AG09319 (cell line): ENCODE data around the gene COA6.

ENCODE experiments used
- DNase-seq: peaks from one replicate; pipeline ENCODE4 v3.0.0-alpha.2; 2010; ENCODE audit warnings: low read depth; ENCODE audit errors: extremely low read depth
- CTCF ChIP-seq: IDR thresholded peaks from 2 replicates; pipeline ENCODE4 v1.5.1; 2011; ENCODE audit warnings: low read depth, mild to moderate bottlenecking, inconsistent platforms, low read length, moderate library complexity

The COA6 gene

GRCh38 chr1:234431255-234431654 is 58.0 kb downstream of the COA6 start:
- TF ChIP-seq CTCF: no peak
- DNase-seq: no peak

DNA sequence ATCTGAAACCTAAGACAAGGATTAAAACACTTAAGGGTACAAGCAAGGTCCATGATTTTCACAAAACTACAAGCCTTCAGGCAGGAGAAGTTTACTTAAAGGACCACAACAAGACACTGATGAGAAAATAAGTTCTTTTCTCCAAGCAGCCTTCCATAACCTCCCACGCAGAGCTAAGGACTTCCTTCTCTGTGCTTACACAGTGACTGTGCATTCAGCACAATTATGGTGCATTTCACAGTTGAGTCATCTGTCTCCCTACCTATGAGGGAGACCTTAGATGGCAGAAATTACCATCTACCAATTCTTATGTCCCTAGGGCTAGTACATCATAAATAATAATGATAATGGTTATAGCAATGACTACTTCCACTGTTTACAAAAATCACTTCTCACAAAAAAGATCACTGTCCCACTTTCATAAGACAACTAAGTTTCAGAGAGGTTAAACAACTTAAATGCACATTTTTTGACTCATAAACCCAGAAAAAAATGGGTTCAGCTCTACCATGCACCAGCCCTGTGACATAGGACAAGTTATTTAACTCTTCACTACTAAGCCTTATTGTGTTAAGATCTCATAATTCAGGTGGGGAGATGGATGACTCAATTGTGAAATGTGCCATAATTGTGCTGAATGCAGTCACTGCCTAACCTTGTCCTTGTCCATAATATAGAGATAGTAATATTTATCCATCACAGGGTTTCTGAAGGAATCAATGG is 60.5 kb downstream of the COA6 start:
- no peak for DNase-seq

More for the DNA sequence above, 60.5 kb downstream of the COA6 start:
- no peak for TF ChIP-seq CTCF
